Measurements from ENCODE around the gene PTPRB.

The PTPRB gene

DNA sequence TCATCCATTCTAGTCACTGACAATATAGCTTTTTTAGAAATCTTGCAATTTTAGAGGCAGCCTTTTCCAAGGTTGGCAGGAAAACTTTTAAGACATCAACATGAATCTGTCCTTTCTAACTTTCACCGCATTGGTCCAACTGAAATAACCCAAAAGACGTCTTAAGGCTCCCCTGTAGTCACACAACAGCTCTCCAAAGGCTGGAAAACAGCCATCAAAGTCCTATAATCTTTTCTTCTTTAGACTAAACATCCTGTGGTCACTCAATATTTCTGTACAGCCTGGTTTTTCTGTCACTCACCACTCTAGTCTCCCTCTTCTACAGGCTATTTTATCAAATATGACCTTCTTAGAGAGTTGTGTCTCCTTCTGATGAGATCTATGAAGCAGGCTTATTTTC, 4.5 kb upstream of the PTPRB start:
- DNase-seq = no peak

DNA sequence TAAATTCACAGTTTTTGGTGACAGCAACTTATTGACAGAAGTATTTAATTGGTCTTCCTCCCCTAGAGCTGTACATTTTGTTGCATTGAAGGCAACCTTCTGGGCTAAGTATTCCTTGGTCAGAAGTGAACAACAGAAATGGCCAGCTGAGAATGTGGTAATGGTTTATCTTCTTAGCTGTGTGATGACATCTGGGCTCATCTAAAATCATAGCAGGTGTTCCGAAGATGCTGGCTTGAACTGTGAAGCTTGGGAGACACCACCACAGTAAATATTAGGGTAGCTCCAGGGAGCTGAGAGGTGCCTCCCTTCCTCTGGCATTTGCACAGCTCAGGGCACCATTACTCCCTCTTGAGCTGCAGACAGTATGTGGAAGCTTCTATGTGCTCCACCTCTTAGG, 3.7 kb upstream of the PTPRB start:
- no peak for DNase-seq

DNA sequence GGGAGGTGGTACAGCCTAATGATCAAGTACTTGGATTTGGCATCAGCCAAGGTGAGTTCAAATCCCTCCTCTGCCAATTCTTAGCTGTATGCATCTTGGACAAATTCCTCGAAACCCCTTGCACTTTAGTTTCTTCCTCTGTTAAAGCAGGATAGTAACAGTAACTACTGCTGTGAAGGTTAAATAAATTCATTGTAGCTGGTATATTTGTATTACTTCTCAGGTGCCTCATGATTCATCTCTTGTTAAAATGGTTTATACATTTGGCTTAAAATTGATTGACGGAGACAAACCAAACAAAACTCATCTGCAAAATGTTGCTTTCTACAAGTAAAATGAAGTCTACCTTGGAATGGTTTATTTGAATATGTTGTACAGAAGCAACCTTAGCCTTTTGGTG, 2.3 kb upstream of the PTPRB start:
- no peak for DNase-seq

DNA sequence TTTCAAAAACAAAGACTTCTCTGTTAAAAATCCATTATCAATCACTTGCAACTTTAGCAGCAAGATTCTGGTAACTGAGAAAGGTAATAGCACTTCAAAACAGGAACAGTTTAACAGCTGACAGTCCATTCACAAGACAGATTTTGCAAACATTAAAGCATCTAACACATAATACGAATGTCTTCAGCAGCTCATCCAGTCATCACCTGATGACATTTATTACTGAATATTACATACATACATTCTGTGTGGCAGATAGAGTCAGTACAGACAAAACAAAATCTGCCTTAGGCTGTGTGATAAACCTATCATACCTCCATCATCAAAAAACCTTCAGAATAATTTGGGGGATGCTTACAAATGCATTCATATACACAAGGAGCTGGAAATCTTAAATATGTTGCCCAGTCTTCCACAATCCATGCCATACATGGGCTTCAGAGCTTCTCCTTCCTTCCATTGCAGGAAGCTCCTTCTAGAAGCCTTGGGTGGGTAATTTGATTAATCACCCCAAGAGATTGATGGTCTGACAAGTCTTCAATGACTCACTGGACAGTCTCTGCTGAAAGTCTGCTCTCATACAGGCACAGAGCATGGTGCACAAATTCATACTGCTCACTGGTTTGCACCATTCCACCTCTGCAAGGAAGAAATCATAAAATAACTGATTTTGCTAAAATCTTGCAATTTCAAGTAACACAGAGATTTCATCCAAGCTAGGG, 1.6 kb upstream of the PTPRB start:
- no peak for DNase-seq

DNA sequence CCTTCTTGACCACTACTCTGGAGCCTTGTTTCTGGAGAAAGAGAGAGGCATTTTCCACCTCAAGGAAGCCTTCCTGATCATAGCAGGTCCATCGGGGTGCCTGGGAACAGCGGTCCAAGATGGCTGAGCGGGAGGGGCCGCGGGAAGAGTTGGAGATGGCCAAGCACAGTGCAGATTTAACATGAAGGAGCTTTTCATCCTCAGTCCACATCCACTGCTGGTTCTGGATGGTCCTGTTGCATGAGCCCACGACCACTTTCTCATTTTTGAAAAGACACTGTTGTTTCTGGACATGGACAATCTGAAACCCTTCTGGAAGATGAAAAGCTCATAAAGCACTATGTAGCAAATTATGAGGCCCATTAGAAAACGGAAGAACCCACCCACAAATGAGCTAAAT, 1.5 kb downstream of the PTPRB start:
- DNase-seq = no peak

DNA sequence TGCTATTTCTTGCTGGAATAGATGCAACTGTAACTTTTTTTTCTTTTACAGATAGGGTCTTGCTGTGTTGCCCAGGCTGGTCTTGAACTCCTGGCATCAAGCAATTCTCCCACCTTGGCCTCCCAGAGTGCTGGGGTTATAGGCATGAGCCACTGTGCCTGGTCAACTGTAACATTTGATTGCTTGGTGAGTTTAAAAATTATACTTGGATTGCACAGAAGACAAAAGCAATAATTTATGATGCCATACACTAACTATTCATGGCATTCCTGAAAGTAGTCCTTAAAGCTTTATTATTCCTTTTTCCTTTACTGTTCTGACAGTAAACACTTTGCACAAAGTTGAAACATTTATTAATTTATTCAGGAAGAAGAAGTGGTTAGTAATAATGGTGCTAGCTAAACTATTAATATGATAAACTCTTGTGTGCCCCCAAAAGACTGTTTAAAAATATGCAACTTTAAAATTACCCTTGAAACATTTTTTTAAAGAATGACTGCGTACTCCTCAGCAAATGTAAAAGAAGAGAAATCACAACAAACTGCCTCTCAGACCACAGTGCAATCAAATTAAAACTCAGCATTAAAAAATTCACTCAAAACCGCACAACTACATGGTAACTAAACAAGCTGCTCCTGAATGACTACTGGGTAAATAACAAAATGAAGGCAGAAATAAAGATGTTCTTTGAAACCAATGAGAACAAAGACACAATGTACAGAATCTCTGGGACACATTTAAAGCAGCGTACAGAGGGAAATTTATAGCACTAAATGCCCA, 8.3 kb downstream of the PTPRB start:
- DNase-seq = no peak

DNA sequence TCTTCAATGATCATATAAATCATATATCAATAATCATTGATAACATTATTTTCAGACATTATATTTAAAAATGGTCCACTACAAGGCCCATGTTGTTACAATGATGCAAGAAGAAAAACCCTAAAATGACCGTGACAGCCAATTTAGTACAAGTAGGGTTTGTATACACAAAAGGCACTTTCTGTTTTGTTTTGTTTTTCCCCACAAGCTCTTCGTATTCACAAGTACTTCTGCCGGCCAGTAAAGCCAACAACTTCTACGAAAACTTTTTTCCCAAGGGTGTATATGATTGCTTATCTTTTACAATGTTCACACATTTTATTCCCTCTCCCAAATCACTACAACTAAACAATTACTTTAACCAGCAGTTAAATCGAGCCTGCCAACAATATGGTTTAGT, 9.6 kb downstream of the PTPRB start:
- DNase-seq = no peak

DNA sequence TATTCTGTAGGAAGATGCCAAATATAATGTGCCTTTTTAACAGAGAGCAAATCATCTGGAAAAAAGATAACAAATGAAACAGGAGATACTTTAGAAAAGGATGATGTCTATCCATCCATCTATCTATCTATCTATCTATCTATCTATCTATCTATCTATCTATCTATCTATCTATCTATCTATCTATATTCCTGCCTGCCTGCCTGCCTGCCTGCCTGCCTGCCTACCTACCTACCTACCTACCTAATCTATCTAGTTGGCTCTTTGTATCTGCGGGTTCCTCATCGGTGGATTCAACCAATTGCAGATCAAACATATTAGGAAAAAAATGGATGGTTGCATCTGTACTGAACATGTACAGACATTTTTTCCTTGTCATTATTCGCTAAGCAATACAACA, 11.0 kb downstream of the PTPRB start:
- no peak for DNase-seq

DNA sequence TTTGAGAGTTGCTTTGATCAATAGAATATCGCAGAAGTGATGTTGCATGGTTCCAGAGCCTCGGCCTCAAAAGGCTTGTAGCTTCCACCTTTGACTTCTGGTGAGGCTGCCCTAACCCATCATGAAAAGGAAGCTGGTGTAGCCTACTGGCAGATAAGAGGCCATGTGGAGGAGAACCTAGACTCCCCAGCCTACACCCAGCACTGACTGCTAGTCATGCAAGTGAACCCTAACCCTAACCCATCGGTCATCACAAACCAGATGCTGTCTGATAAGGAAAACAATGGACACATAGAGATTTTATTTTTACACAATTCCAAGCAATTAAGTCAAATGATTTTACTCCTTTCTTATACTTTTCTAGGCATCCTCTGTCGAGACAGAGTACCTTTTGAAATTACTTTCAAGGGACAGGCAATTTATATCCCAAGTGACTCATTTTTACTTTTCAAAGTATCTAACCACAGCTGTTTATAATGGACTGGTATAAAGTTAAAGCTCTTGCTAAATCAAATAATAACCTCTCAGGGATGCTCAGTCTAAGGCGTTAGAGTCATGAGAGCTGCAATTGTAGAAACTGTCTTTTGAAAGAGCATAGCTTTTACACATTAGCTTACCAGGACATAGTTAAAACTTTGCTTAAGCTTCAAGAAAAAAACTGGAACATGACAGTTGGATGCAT, 17.6 kb downstream of the PTPRB start:
- DNase-seq = no peak

DNA sequence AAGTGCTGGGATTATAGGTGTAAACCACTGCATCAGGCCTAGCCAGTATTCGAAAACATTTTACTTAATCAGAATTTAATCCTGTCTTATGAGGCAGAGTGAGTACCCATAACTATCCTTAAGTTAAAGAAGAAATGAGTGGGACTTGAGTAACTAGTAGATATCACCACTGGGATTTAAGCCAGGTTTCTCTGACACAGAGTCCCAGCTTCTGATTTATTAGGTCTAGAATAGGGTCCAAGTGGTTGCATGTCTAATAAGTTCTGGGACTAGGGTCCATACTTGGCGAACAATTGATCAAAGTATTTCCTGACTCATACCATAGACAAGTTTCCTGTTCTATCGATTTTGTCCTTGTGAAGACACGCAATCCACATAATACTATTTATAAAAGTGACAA, 18.9 kb downstream of the PTPRB start:
- no peak for DNase-seq

DNA sequence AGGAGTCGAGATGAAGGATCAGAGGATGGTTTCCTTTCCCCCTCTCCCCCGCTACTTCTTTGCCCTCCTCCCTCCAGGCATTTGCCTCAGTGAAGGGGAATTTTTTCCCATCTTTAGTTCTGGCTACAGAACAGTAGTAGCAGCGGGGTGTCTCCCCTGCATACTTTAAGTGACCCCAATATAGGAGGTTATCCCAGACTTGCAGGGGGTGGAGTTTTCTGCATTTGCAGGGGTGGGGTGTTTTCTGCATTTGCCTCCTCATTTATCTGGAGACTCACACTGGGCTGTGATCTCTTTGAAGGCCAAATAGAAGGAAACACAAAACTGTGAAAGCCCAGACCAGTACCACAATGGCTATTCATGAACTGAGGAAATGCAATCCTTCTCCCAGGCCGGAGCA, 19.8 kb downstream of the PTPRB start:
- DNase-seq = no peak

DNA sequence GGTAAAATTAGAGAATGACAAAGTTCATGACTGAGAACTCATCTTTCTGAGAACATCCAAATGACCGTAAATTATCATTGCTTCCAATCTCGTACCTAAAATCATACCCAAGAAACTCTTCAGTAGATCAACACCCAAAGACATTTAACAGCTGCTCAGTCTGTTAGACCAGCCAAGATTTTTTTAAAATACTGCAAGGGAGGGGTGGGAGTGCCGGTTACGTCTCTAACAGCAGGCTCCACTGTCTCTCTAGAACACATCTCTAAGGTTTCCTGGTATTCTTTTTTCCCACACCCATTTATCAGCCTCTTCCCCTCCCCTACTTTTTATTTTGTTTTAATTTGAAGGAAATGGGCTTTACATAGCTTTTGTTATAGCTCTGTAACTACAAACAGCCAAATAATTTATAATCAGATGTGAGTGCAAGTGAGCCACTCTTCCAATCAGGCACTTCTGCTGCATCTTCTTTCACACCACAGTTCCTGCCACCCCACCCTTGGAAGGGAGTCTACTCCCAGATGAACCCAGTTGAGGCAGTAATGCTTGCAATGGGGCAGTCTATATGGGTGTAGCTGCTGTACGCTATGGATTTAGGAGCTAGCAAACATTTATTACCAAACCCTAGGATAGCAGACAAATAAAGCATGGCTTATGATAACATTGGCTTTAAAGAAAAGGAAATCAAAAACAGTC, 21.9 kb downstream of the PTPRB start:
- DNase-seq = no peak

DNA sequence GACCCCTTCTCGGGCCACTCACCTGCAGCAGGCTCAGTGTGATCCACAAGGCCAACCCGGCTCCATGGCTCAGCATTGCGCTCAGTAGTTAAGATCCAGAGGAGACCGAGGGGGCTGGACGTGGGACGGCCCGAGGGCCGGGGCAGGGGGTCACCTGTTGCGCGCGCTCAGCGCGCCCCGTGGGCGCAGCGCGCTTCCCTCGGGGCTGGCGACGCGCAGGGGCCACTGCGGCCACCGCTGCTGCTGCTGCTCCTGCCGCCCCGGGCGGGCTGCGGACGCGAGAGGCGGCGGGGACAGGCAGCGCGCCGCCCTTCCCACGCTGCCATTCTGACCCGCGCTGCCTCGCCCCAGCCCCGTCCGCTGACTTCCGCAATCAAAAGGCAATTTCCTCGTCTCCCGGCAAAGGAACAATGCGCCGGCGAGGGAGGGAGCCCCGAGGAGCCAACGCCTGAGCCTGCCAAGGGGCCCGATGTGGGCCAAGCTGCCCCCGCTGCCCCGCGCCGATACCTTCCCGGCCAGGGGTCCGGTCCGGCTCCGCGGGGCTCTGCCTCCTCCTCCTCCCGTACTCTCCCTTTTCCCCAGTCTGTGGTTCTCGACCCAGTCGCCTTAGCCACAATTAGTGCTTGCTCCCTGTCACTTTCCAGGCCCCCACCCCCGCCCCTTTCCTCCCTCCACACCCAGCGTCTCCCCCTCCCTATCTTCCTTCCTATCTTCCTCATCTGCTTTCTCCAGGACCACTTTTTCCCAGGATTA, 27.3 kb downstream of the PTPRB start:
- peak; percentile 12 for DNase-seq

DNA sequence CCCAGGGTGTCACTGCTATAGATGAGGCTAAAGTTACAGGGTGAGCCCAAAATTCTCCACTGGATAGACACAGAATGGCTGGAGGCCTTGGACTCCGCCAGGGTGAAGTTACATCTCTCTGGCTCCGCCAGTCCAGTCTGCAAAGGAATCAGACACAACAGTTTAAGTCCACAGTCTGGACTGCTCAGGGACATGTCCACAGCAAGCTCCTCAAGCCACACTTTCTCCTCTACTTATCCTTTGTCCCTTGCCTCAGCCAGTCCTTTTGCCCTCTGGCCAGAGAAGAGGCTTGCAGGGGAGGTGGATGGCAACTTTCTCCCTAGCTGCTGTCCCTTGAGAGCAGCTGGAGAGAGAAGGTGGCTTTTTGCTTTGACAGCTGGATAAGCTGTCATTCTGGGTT, 28.0 kb downstream of the PTPRB start:
- no peak for DNase-seq

DNA sequence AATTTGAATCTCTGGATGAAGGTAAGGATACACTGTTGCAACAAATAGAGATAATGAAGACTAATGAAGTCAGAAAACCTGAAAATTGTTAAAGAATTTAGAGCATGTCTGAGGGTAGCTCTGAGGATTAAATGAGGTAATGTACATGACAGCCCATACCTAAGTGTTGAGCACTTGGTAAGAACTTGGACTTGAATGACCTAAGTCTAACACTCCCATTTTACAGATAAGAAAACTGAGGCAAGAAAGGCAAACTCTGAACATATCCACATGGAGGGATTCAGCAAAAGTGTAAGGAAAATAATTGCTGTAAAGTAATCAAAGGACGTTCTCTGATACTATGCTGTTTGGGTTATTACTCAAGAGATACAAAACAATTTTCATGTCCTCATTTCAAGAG, 29.0 kb downstream of the PTPRB start:
- DNase-seq = no peak

DNA sequence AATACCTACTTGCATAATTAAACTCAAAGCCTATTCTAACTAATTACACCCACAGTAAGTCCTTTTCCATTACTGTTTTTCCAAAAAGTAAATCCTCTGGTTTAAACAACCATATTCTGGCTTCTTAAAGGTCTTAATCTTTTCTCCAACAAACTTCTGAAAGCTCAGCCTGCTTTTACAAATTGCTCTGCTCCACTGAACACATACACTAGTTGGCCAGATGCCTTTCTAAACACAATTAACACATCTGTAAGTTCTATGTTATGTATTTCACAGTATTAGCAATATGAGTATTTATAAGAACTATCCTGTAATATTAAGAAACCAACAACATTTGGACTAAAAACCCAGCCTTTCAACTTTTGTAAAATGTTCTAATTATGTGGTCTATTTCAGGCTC, 30.1 kb downstream of the PTPRB start:
- DNase-seq = no peak

DNA sequence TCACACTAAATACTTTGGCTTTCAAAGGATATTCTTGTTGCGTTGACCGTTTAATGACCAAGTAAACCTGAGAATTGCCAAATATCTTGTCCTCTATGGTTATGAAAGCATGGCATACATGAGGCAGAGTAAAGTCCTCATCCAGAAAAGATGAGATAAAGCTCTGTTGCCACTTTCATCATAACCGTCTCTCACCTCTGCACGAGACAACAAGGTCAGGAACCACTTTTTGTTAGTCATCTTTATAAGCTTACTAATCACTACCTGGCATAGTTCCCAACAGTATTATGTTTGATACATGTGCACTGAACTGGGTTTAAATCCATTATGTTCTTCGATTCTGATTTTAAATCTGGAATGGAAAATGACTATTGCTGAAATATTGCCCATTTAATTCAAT, 31.3 kb downstream of the PTPRB start:
- no peak for DNase-seq

DNA sequence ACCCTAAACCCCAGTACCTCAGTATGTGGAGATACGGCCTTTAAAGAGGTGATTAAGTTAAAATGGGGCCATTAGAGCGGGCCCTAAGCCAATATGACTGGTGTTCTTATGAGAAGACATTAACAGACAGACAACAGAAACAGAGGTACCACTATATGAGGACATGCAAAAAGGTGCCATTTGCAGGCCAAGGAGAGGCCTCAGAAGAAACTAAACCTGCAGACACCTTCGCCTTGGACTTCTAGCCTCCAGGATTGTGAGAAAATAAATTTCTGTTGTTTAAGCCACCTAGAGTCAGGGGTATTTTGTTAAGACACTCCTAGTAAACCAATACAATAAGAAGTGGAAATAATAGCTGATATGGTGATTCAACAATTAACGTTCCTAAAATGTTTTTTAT, 32.6 kb downstream of the PTPRB start:
- DNase-seq = no peak

DNA sequence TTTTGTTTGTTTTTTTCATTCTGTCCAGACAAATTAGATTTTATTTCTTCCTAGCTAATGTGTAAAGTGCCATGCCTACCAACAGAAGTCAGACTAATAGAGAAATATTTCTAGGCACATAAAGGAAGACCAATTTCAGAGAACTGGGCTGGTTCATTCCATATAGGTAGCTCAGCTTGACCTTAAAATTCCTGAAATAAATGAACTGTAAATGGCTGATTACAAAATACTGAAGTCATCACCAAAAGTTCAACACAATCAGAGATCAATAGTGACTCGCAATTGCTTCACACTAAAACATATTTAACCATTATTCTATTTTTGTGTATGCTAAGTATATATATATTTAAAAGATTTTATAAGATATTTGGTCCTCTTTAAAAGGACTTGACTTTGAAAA, 34.2 kb downstream of the PTPRB start:
- DNase-seq = no peak

DNA sequence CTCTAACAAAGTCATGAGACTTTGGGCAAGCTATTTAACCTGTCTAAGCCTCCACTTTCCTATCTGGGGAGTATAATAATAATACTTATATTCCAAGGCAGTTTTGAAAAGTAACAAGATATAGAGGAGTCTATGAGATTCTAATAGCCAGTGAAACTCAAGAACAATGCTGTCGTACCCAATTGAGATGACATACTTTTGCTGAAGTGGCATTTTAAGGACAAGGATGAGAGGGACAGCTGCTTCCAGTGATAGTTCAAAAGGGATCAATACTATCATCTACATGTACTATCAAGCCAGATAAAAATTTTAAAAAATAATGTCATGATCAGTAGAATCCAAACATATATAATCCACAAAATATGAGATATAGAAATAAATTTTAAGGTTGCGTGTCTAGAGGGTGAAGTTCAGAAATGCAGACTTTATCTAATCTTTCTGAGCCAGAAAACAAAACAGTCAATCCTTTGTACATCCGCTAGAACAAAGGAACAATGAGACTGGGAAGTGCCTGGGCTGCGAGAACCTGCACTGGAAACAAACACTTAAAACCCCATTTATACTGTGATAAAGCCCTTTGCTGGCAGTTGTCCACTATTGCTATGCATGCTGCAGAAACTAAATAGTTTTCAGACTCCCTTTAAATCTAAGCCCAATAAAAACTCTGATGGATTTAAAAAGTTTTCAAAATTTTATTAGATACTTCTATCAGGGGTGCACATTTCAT, 38.6 kb downstream of the PTPRB start:
- peak; percentile 59 for DNase-seq

DNA sequence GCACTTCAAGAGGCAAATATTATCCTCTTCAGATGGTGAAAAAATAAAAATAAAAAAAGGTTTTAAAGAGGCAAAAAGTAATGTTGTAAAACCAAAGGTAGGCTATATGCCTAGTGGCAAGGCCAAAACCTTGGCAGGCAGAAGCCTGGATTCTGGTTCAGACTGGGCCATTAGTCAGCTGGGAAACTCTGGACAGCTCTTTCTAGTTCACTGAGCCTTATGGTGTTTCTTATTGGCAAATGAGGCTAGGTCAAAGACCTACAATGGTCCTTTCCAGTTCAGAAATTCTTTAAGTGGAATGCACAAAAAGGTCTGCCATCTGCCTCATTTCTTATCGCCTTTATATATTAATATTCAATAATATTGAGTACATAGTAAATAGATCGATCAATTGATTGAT, 44.6 kb downstream of the PTPRB start:
- DNase-seq = no peak

DNA sequence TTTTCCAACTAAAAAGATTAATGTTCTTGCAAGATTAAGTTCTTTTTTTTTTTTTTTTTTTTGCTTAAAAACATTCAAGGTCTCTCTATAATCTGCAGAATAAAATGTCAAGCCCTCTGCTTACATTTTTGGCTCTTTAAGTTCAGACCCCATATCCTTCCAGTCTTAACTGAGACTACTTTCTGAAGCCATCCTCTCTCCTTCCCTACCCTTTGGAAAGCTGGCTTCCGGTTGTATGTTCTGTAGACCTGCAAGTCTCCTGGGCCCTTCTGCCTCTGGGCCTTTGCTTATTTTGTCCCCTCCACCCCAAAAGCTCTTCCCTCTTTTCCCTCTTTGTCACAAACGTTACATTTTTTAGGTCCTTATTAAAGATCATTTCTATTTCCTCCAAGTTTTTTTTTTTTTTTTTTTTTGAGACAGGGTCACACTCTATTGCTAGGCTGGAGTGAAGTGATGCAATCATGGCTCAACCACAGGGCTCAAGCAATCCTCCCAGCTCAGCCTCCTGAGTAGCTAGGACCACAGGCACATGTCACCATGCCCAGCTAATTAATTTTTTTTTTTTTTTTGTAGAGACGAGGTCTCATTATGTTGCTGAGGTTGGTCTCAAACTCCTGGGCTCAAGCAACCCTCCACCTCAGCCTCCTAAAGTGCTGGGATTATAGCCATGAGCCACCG, 46.5 kb downstream of the PTPRB start:
- no peak for DNase-seq

Measured in NCI-H1105 (cell line).